NB4 (cell line): ENCODE measurements around the gene TP53BP1.

Source experiments
- CTCF ChIP-seq: IDR thresholded peaks from one replicate; pipeline ENCODE4 v1.5.1; 2012; ENCODE audit warnings: low read depth, low read length
- POLR2A ChIP-seq: IDR thresholded peaks from 2 replicates; pipeline ENCODE4 v1.6.1; 2011; ENCODE audit warnings: mild to moderate bottlenecking; ENCODE audit not compliant: insufficient read length; ENCODE audit errors: extremely low read depth

- no peak for TF ChIP-seq POLR2A
- TF ChIP-seq CTCF: no peak
These were observed 69.2 kb downstream of the TP53BP1 start for GRCh38 chr15:43423793-43424192.
